ENCODE results near the gene CCDC93.

Gene CCDC93

GRCh38 chr2:118049140-118049815 is 35.4 kb upstream of the CCDC93 start:
- no peaks in the 10 kb centered on the region for H3K9me3 ChIP-seq (replicated peaks in 1 of 11)
- no peaks in the 10 kb centered on the region for H3K36me3 ChIP-seq
- H3K27ac ChIP-seq = no peak overlapping the region
- no peaks in the 10 kb centered on the region for H3K27me3 ChIP-seq
- H3K4me1 ChIP-seq = peaks cover 12 to 20% (median 15%) of the 10 kb centered on the region in 10 experiments; a peak in 19 of 20 replicates
- H3K9ac ChIP-seq = no peak overlapping the region
- no peak for TF ChIP-seq Cebpa-rat (IDR thresholded peaks at IDR 0.05)
- no peak overlapping the region for H3K4me3 ChIP-seq
- H4K20me1 ChIP-seq = no peaks in the 10 kb centered on the region
- H3K4me2 ChIP-seq = peak overlapping the region in 10 of 11 experiments; percentile 9 to 52 (median 34); a peak in 16 of 22 replicates

DNA sequence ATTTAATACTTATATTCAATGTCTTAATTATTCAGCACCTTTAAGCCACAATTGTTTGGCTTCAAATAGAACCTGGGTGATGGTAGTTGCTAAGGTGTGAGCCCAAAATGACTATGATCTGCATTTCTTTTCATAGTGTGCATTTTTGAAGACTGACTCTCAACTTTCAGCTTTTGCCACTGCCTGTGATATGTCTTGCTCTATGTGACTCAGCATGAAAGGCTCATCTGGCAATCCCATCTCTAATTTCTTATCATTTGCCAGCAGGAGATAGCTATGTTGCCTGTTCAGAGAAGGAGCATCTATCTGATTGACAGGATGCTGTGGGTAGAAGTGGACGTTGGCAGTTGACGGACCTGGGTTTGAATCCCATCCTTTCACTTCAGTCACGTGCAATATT is 34.5 kb upstream of the CCDC93 start:
- H3K9ac ChIP-seq = no peak overlapping the region
- H3K4me2 ChIP-seq = no peak overlapping the region
- H3K27ac ChIP-seq = no peak overlapping the region
- TF ChIP-seq Cebpa-rat (IDR thresholded peaks at IDR 0.05) = no peak
- H3K4me3 ChIP-seq = no peak overlapping the region
- no peaks in the 10 kb centered on the region for H3K36me3 ChIP-seq
- peaks cover 12 to 19% (median 15%) of the 10 kb centered on the region in 10 experiments; a peak in 19 of 20 replicates for H3K4me1 ChIP-seq
- no peaks in the 10 kb centered on the region for H3K27me3 ChIP-seq
- H3K9me3 ChIP-seq (replicated peaks in 1 of 11) = no peaks in the 10 kb centered on the region
- no peaks in the 10 kb centered on the region for H4K20me1 ChIP-seq

GRCh38 chr2:118047380-118047826 is 33.5 kb upstream of the CCDC93 start:
- no peaks in the 10 kb centered on the region for H3K27me3 ChIP-seq
- TF ChIP-seq Cebpa-rat (IDR thresholded peaks at IDR 0.05) = no peak
- no peaks in the 10 kb centered on the region for H3K9me3 ChIP-seq (replicated peaks in 1 of 11)
- no peaks in the 10 kb centered on the region for H4K20me1 ChIP-seq
- H3K4me3 ChIP-seq = no peak overlapping the region
- H3K4me1 ChIP-seq = peaks cover 12 to 19% (median 15%) of the 10 kb centered on the region in 10 experiments; a peak in 19 of 20 replicates
- H3K4me2 ChIP-seq = no peak overlapping the region
- H3K36me3 ChIP-seq = no peaks in the 10 kb centered on the region
- H3K9ac ChIP-seq = no peak overlapping the region
- no peak overlapping the region for H3K27ac ChIP-seq

- no peaks in the 10 kb centered on the region for H3K27me3 ChIP-seq
- H3K4me2 ChIP-seq = no peak overlapping the region
- H3K9ac ChIP-seq = no peak overlapping the region
- H3K36me3 ChIP-seq = no peaks in the 10 kb centered on the region
- peaks cover 12 to 19% (median 15%) of the 10 kb centered on the region in 10 experiments; a peak in 19 of 20 replicates for H3K4me1 ChIP-seq
- H3K9me3 ChIP-seq (replicated peaks in 1 of 11) = no peaks in the 10 kb centered on the region
- H3K27ac ChIP-seq = no peak overlapping the region
- no peaks in the 10 kb centered on the region for H4K20me1 ChIP-seq
- H3K4me3 ChIP-seq = no peak overlapping the region
- no peak for TF ChIP-seq Cebpa-rat (IDR thresholded peaks at IDR 0.05)
Observed at GRCh38 chr2:118046634-118047210, 32.9 kb upstream of the CCDC93 start.

GRCh38 chr2:118045286-118045685 is 31.4 kb upstream of the CCDC93 start:
- no peak for TF ChIP-seq Cebpa-rat (IDR thresholded peaks at IDR 0.05)
- Histone ChIP-seq H3K4me3 (no peak overlapping the region), H3K27me3 (no peaks in the 10 kb centered on the region), H3K9me3 (replicated peaks in 1 of 11) (no peaks in the 10 kb centered on the region), H3K9ac (no peak overlapping the region), H3K27ac (no peak overlapping the region), H3K4me2 (no peak overlapping the region), H3K36me3 (no peaks in the 10 kb centered on the region), H3K4me1 (peaks cover 7 to 25% (median 11%) of the 10 kb centered on the region in 10 experiments; a peak in 19 of 20 replicates), H4K20me1 (no peaks in the 10 kb centered on the region; a peak in 1 of 22 replicates)

DNA sequence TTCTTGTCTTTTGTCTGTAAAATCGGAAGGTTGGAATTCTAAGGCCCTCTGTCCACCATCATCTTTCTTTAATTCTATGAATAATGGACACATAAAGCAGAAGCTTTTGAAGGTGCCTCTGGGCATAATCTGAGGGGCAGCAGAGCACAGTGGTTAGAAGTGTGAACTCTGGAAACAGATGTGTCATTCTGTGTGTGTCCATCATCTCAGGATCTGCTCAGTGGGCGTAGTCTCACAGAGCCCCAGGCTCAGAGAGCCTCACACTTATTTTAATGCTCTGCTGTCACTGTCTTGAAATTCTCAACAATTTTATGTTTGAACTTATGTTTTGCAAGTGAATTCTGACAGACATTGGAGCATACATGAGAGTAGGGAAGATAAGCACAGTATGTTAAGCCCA is 31.0 kb upstream of the CCDC93 start:
- H4K20me1 ChIP-seq = no peaks in the 10 kb centered on the region; a peak in 1 of 22 replicates
- H3K4me2 ChIP-seq = no peak overlapping the region
- no peak overlapping the region for H3K27ac ChIP-seq
- peaks cover 4 to 20% (median 7%) of the 10 kb centered on the region in 10 experiments; a peak in 17 of 20 replicates for H3K4me1 ChIP-seq
- H3K9ac ChIP-seq = no peak overlapping the region
- no peaks in the 10 kb centered on the region for H3K9me3 ChIP-seq (replicated peaks in 1 of 11)
- TF ChIP-seq Cebpa-rat (IDR thresholded peaks at IDR 0.05) = no peak
- H3K27me3 ChIP-seq = no peaks in the 10 kb centered on the region
- H3K36me3 ChIP-seq = no peaks in the 10 kb centered on the region
- H3K4me3 ChIP-seq = no peak overlapping the region

DNA sequence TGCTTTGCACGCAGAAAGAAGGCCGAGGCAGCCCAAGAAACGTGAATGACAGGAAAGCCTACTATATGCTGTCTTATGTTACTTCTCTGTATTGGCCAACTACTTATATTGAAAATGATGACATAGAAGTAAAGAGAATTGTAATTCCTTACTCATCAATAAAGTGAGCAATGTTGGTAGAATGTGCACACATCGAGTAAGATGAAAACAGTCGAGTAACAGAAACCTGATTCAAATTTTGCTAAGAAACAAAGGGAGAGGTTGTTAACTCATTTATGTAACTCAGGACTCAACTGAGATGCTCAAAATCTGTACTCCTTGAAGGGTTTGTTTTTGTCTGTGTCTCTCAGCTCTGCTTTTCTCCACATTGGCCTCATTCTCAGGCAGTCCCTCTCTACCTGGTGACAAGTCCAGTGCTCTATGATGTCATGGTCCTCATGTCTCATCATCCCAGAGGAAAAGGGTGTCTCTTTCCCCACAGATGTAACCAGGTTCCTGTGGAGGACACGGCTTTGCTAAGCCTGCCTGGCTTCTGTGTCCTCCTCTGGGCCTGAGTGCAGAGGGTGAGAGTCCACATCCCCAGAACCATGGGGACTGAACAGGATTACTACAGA is 30.3 kb upstream of the CCDC93 start:
- H3K4me1 ChIP-seq = peaks cover 0 to 14% (median under 1%) of the 10 kb centered on the region in 10 experiments; a peak in 7 of 20 replicates
- H3K9me3 ChIP-seq (replicated peaks in 1 of 11) = no peaks in the 10 kb centered on the region
- no peak for TF ChIP-seq Cebpa-rat (IDR thresholded peaks at IDR 0.05)
- H3K4me3 ChIP-seq = no peak overlapping the region
- H3K4me2 ChIP-seq = no peak overlapping the region
- H3K36me3 ChIP-seq = no peaks in the 10 kb centered on the region
- no peak overlapping the region for H3K9ac ChIP-seq
- no peaks in the 10 kb centered on the region; a peak in 1 of 22 replicates for H4K20me1 ChIP-seq
- no peak overlapping the region for H3K27ac ChIP-seq
- no peaks in the 10 kb centered on the region for H3K27me3 ChIP-seq

DNA sequence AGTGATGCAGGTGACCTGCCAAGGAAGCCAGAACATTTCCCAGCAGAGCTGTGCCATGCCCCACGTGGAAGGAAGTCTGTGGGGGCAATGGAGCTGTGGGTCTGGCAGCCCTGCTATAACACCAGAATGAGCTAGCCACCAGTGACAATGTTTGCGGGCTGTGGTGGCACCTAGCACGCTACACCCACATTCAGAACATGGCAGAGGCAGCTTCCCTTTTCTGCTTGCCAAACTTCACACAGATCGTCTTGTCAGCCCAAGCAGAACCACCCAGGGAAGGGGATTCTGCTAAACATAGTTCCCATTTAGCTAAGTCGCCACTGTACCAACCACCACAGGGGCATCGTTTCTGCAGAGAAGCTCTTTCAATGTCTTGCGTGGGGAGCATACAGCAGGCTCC is 27.0 kb upstream of the CCDC93 start:
- H3K4me2 ChIP-seq = peak overlapping the region in 2 of 11 experiments; percentile 10 to 47; a peak in 1 of 22 replicates
- H3K27ac ChIP-seq = no peak overlapping the region
- no peaks in the 10 kb centered on the region; a peak in 1 of 22 replicates for H4K20me1 ChIP-seq
- H3K9me3 ChIP-seq (replicated peaks in 1 of 11) = peaks cover 5 to 11% (median 7%) of the 10 kb centered on the region in 11 experiments; a peak in 21 of 22 replicates
- H3K9ac ChIP-seq = no peak overlapping the region
- TF ChIP-seq Cebpa-rat (IDR thresholded peaks at IDR 0.05) = no peak
- no peaks in the 10 kb centered on the region for H3K36me3 ChIP-seq
- peaks cover 0 to 8% (median 0%) of the 10 kb centered on the region in 10 experiments; a peak in 2 of 20 replicates for H3K4me1 ChIP-seq
- no peak overlapping the region for H3K4me3 ChIP-seq
- no peaks in the 10 kb centered on the region for H3K27me3 ChIP-seq
